Esophagus muscularis mucosa (tissue), 4 donors: ENCODE results near the gene HIBCH. TPM values are rescaled to one million over a fixed set of nuclear protein-coding genes. Genes with fewer than 3 reads are reported as not detected.
"Not testable (repeated sequence)": the region's sequence is repeated elsewhere in the genome, so short reads cannot be mapped to it uniquely, and the experiment has no call there.

Experiments
- DNase-seq: peaks from one replicate; pipeline ENCODE4 v3.0.0-alpha.2; 2017; ENCODE audit errors: extremely low spot score
- H3K27ac ChIP-seq, 4 donors: fragments of 200-600 bp; sonication (generic); replicated peaks in 1 of 4; 1 replicate in 3 of 4; 2 replicates in 1 of 4; pipeline ENCODE4 v1.5.1; 2016 to 2019; ENCODE audit warnings: mild to moderate bottlenecking in 1 of 4
- H3K27me3 ChIP-seq, 4 donors: fragments of 200-600 bp; sonication (generic); one replicate each; pipeline versions ENCODE4 v1.5.1 to v1.6.0; 2016 to 2019
- H3K36me3 ChIP-seq, 4 donors: fragments of 200-600 bp; sonication (generic); one replicate each; pipeline ENCODE4 v1.5.1; 2016 to 2019
- H3K4me1 ChIP-seq, 4 donors: fragments of 200-600 bp; sonication (generic); one replicate each; pipeline ENCODE4 v1.5.1; 2016 to 2019
- H3K4me3 ChIP-seq, 4 donors: fragments of 200-600 bp; sonication (generic); 1 replicate in 2 of 4; 2 replicates in 2 of 4; pipeline ENCODE4 v1.5.1; 2016 to 2019; ENCODE audit warnings: mild to moderate bottlenecking in 4 of 4, moderate library complexity in 1 of 4
- H3K9me3 ChIP-seq, 4 donors: fragments of 200-600 bp; sonication (generic); 1 replicate in 3 of 4; 2 replicates in 1 of 4; pipeline ENCODE4 v1.5.1; 2016 to 2019
- CTCF ChIP-seq, 3 experiments: fragments of 200-600 bp in 2 of 3; fragments of 450-650 bp in 1 of 3; sonication (generic) in 2 of 3; IDR thresholded peaks; one replicate each; pipeline ENCODE4 v1.5.1; 2017 to 2019; ENCODE audit warnings: antibody characterized with exemption in 3 of 3, mild to moderate bottlenecking in 2 of 3, moderate library complexity in 1 of 3
- EP300 ChIP-seq: sonication (generic); formaldehyde crosslinking; IDR thresholded peaks from one replicate; pipeline ENCODE4 v1.6.1; 2017; ENCODE audit warnings: antibody characterized with exemption
- POLR2A ChIP-seq: fragments of 450-650 bp; IDR thresholded peaks from one replicate; pipeline ENCODE4 v1.6.1; 2017; ENCODE audit warnings: antibody characterized with exemption, moderate library complexity, mild to moderate bottlenecking, low read depth
- POLR2AphosphoS5 ChIP-seq, 2 donors: sonication (generic); formaldehyde crosslinking; IDR thresholded peaks; one replicate each; pipeline ENCODE4 v1.6.1; 2017; ENCODE audit warnings: antibody characterized with exemption in 2 of 2
- WGBS: methylation state at CpG from one replicate; pipeline ENCODE4 v1.1.5; 2018; 5-methylcytosine and 5-hydroxymethylcytosine counted together
- intact Hi-C: fragments of 100-400 bp; cut with DNase I; formaldehyde crosslinking; loops from one replicate; pipeline ENCODE4 v1.15.1; 2023
- total RNA-seq, 4 donors: library from RNA; depleted of rRNA; stranded (reverse); fragments of >200 nt; gene quantifications; one replicate each; pipeline versions ENCODE4 v1.1.0 to v1.2.1, GENCODE V29; 2016

HIBCH gene
- total RNA-seq, 4 donors from 2014 or later = 12.3 to 20.2 (median 15.5) TPM

- peak overlapping the region; percentile 87 to 93 (median 90) for H3K27ac ChIP-seq
- intact Hi-C loops = no loop called here
- TF ChIP-seq POLR2A (no peak), CTCF (IDR thresholded peaks at IDR 0.05) (no peak), POLR2AphosphoS5 (IDR thresholded peaks at IDR 0.05) (no peak), EP300 (no peak)
- no peaks in the 10 kb centered on the region for H3K9me3 ChIP-seq
- H3K27me3 ChIP-seq = no peaks in the 10 kb centered on the region
- peaks cover 15 to 53% (median 51%) of the 10 kb centered on the region in 4 donors for H3K4me1 ChIP-seq
- 55% methylated on average over 4 of the region's 4 CpGs for WGBS
- H3K4me3 ChIP-seq = peak overlapping the region; percentile 72 to 78 (median 74)
- H3K36me3 ChIP-seq = no peaks in the 10 kb centered on the region
- DNase-seq = no peak
Observed at GRCh38 chr2:190318514-190318913, 1.1 kb downstream of the HIBCH start.

- intact Hi-C loops = no loop called here
- 36% methylated on average over 2 of the region's 2 CpGs for WGBS
Observed at GRCh38 chr2:190315273-190315672, 4.4 kb downstream of the HIBCH start.

GRCh38 chr2:190313880-190314279 is 5.7 kb downstream of the HIBCH start:
- WGBS = 85% methylated on average over 1 of the region's 1 CpG
- Histone ChIP-seq H3K4me1 (peaks cover 9 to 43% (median 39%) of the 10 kb centered on the region in 4 donors), H3K4me3 (no peak overlapping the region), H3K9me3 (no peaks in the 10 kb centered on the region), H3K36me3 (peaks cover 0 to 12% (median 5%) of the 10 kb centered on the region in 4 donors), H3K27me3 (no peaks in the 10 kb centered on the region), H3K27ac (no peak overlapping the region)
- no peak for DNase-seq
- intact Hi-C loops = no loop called here
- TF ChIP-seq EP300 = no peak
- TF ChIP-seq CTCF (IDR thresholded peaks at IDR 0.05) = no peak
- no peak for TF ChIP-seq POLR2AphosphoS5 (IDR thresholded peaks at IDR 0.05)
- TF ChIP-seq POLR2A = no peak

More at GRCh38 chr2:190315273-190315672, 4.4 kb downstream of the HIBCH start:
- Histone ChIP-seq H3K27ac (no peak overlapping the region), H3K27me3 (no peaks in the 10 kb centered on the region), H3K4me1 (peaks cover 12 to 48% (median 46%) of the 10 kb centered on the region in 4 donors), H3K4me3 (no peak overlapping the region), H3K9me3 (no peaks in the 10 kb centered on the region), H3K36me3 (peaks cover 0 to 2% (median under 1%) of the 10 kb centered on the region in 4 donors)
- no peak for DNase-seq
- TF ChIP-seq EP300 = no peak
- no peak for TF ChIP-seq CTCF (IDR thresholded peaks at IDR 0.05)
- no peak for TF ChIP-seq POLR2A
- TF ChIP-seq POLR2AphosphoS5 (IDR thresholded peaks at IDR 0.05) = no peak

GRCh38 chr2:190312635-190313025 is 7.0 kb downstream of the HIBCH start:
- H3K27ac ChIP-seq, H3K4me3 ChIP-seq, H3K9me3 ChIP-seq, H3K27me3 ChIP-seq, DNase-seq, intact Hi-C loops: not testable (repeated sequence)
- H3K4me1 ChIP-seq = peaks cover 0 to 32% (median 27%) of the 10 kb centered on the region in 4 donors
- 87% methylated on average over 5 of the region's 5 CpGs for WGBS
- H3K36me3 ChIP-seq = peaks cover 0 to 12% (median 5%) of the 10 kb centered on the region in 4 donors

GRCh38 chr2:190311893-190312634 is 7.6 kb downstream of the HIBCH start:
- no peak for DNase-seq
- Histone ChIP-seq H3K9me3 (no peaks in the 10 kb centered on the region), H3K27ac (no peak overlapping the region), H3K36me3 (peaks cover 0 to 12% (median 5%) of the 10 kb centered on the region in 4 donors), H3K4me3 (no peak overlapping the region), H3K4me1 (peaks cover 0 to 27% (median 24%) of the 10 kb centered on the region in 4 donors), H3K27me3 (no peaks in the 10 kb centered on the region)
- intact Hi-C loops = no loop called here
- TF ChIP-seq POLR2AphosphoS5 (IDR thresholded peaks at IDR 0.05) = no peak
- TF ChIP-seq POLR2A = no peak
- TF ChIP-seq CTCF (IDR thresholded peaks at IDR 0.05) = no peak
- TF ChIP-seq EP300 = no peak
- 86% methylated on average over 7 of the region's 7 CpGs for WGBS
